ELF-1 (cell line): ENCODE results near the gene HPCA.
"Not testable (repeated sequence)": the region's sequence is repeated elsewhere in the genome, so short reads cannot be mapped to it uniquely, and the experiment has no call there.

Source experiments
- DNase-seq: peaks from one replicate; pipeline ENCODE4 v3.0.0-alpha.2; 2016; ENCODE audit warnings: low read depth, low spot score

The HPCA gene

DNA sequence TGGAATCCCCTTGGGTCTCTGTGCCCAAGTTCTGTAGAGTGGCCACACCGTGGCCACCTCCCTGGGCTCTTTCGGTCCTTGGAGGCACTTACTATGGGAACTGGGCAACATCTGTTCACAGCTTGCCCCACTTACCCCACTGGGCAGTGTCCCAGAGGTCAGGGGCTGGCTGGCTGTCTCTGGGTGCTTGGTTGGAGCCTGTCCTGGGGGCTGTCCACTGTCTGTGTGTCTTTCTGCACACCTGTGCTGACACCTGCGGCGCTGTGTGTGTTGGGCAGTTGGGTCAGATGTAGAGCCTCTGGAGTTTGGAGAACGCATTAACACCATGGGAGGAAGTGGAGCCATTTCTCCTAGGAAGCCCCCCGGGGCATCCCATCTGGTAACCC lies 16.2 kb downstream of the HPCA start:
- DNase-seq, result no peak

DNA sequence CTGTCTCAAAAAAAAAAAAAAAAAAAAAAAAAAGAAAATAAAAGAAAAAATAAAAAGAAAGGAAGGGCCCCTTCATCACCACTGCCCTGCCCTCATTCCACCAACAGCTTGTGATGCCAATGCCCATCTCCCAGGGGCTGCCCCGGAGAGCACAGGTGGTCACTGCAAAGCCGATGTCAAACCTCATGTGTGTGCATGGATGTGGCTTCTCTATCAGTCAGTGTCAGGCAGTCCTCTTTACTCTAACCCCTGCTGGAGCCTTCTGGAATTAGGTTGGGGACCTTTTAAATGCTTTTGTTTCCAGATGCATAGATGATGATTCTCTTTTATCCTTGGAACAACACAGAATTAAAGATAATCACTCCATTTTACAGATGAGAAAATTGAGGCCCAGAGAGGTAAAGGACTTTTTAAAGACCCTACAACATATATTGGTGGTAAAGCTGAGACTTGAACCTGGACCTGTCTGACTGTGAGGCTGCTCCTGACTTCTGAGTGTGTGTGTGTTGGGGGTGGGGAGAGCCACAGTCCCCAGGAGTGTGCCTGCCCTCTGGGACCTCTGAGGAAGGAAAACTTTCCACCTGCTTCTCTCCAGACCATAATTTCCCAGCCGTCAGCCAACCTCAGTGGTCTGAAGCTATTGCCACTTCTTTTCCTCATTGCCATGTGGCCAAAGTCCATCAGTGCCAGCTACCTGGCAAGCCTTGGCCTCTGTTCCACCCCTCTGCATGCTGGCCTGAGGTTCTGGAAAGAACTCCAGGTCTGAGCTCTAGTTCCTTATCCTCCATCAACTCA lies 17.9 kb downstream of the HPCA start:
- DNase-seq, result no peak

DNA sequence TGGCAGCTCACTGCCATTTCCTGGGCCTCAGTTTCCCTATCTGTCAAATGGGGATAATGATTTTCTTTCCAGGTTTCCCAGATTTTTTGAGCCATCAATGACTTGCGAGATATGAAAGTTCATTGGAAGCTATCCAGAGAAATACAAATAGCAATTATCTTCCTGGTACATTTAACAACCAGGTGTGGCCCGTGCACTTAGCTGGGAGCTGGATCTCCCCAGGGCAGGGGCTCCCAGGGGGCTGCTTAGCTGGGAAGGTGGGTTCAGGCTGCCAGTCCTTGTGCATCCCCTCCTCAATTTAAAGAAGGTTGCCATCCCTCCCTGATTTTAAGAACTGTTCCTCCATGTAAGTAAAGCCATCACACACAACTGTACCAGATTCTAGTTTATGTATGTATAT lies 18.5 kb downstream of the HPCA start:
- DNase-seq, result no peak

DNA sequence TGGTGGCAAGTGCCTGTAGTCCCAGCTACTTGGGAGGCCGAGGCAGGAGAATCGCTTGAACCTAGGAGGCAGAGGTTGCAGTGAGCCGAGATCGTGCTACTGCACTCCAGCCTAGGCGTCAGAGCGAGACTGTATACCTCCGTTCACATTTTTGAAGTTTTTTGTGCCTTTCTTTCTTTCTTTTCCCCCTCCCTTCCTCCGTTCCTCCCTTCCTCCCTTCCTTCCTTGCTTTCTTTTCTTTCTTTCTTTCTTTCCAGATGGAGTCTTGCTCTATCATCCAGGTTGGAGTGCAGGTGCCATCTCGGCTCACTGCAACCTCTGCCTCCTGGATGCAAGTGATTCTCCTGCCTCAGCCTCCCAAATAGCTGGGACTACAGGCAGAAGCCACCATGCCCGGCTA lies 19.3 kb downstream of the HPCA start:
- not testable (repeated sequence) for DNase-seq

DNA sequence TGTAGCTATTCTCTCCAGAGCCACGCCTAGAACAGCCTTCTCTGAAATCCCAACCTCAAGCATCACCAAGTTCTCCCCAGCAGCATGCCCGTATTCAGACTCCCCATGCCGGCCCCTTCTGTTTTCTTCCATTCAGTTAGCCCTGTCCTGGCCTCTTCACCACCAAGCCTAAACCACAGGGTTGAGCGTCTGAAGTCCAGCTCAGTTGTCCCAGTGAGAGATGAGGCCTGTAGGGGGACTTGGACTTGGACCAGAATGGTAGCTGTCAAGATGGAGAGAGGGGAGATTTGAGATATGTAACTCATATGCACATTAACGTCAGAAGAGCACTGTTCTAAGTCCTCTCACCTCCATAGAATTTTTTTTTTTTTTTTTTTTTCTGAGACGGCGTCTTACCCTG lies 20.4 kb downstream of the HPCA start:
- DNase-seq, result no peak

DNA sequence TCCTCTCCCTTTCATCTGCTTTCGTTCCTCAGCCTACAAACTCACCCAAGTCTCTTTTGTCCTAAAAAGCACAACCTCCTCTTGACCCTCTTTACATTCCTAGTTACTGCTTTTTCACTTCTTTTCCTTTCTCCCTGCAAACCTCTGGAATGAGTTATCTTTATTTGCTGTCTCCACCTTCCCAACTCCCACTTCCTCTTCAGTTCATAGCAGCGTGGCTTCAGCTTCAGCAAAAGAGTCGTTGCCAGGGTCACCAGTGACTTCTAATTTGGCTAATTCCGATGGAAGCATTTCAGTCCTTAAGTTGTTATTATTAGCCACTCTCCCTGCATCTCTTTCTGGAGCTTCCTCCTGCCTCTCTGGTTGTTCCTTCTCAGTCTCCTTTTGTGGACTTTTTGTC lies 21.1 kb downstream of the HPCA start:
- no peak for DNase-seq

- DNase-seq, result no peak
Observed at GRCh38 chr1:32910319-32910718, 24.0 kb downstream of the HPCA start.

DNA sequence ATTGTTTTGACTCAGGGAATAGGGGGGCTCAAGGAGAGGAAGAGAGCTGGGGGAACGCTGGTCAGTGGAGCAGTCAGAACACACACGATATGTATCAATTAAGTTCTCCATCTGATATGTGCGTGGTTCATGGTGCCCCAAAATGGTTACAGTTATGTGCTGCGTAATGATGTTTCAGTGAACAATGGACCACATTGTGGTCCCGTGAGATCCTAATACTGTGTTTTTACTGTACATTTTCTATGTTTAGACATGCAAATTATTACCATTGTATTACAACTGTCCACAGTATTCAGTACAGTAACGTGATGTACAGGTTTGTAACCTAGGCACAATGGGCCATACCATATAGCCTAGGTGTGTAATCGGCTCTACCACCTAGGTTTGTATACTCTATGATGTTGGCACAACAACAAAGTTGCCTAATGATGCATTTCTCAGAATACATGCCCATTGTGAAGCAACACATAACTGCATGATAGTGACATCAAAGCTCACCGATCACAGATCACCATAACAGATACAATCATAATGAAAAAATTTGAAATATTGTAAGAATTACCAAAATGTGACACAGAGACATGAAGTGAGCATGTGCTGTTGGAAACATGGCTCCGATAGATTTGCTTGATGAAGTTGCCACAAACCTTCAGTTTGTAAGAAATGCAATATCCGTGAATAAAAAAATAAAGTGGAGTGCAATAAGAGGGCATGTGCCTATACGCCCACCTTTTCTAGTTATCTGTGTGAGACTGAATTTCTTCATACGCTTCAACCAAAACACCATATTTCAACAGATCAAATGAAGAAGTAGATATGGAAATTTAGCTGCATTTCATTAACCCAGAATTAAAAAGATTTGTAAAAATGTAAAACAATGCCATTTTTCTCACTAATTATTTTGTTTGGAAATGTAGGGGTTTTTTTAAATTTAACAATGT lies 29.7 kb downstream of the HPCA start:
- no peak for DNase-seq

DNA sequence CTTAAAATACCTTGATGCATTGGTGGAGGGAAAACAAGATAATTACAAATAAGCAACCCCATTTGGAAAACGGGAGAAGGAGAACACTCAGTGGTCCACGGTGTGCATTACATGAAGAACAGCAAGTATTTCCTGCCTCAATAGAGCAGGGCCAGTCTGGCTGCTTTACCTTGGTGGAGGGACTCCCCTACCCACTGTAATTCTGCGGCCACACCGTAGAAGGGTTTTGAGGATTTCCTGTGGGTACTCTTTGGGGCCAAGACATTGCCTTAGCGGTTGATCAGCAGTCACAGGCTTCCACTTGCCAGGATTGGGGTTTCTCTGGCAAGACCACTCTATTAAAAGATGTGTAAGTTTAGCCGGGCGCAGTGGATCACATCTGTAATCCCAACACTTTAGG lies 31.2 kb downstream of the HPCA start:
- DNase-seq, result no peak

DNA sequence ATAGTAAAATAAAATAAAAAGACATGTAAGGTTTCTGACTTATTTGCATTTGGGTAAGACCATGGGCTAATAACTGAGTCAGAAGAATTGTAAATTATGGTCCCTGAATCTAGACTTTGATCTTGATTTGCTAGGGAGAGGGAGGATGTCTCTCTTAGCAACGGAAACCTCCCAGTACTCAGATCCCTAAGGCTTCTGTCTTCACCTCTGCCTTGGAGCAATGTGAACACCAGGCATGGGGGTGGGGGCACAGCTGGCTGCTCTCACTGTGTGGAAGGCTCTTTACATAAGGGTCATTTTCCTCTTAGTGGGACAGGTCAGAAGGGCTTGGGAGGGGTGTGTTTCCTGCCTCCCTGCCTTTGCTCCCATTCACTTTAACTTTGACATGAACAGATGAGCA lies 31.9 kb downstream of the HPCA start:
- DNase-seq, result no peak

GRCh38 chr1:32919811-32920733 lies 33.8 kb downstream of the HPCA start:
- no peak for DNase-seq

DNA sequence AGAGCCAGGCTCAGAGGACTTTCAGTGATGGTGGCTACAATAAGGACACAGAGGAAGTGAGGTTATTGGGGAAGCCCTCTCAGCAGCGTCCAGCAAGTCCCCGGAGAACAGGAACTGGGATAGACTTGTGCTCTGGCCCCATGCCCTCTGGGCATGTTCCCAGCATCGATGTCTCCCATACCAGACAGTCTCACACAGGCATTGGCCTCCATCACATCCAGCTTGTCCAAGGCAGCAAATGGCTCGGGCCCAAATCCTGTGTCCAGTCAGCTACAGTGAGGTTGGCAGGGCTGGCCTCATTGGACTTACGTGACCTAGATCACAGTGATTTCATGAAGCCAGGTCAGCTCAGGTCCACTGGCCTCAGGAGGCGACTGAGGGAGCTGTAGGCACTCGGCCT lies 34.5 kb downstream of the HPCA start:
- DNase-seq, result peak; percentile 23

DNA sequence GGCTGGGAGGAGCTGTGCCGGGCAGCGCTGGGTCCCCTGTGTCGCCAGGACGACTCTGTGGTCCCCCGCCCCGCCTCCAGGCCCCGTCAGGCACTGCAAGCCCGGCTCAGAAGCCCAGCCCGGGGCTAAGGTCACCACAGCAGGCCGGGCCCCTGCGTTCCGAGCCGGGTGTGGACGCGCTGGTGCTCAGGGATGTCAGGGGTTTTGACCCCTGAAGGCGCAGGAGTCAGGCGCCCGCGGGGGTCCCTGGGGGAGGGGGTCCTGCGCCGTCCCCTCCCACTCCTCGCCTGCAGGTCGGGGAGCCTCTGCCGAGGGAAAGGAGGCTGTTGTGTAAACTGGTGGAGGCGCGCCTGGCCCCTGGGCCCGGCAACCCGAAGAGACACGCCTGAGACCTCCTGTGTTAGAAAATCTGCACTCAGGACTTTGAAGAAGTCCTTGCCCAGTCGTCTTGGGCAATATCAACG lies 38.6 kb downstream of the HPCA start:
- DNase-seq, result peak; percentile 76

- peak; percentile 83 for DNase-seq
Observed at GRCh38 chr1:32925403-32926162, 39.3 kb downstream of the HPCA start.

- DNase-seq, result peak; percentile 50
Observed at GRCh38 chr1:32926562-32926961, 40.3 kb downstream of the HPCA start.

GRCh38 chr1:32927441-32927840 lies 41.1 kb downstream of the HPCA start:
- no peak for DNase-seq

DNA sequence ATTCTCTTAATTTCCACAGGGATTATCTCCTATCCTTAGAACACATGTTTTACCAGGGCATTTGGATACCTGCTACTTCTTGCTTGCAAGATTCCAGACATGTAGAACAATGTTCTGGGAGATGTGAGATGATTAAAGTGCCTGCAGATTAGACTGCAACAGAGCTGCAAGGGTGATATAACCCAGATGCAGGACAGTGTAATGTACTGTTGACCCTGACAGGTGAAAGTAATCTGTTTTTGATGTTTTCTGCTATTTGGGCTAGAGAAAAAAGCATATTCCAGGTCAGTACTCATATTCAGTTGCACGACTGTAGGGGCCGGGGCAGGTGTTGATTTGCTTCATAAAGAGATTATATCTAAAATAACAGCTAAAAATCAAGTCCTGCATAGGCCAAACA lies 42.0 kb downstream of the HPCA start:
- no peak for DNase-seq

DNA sequence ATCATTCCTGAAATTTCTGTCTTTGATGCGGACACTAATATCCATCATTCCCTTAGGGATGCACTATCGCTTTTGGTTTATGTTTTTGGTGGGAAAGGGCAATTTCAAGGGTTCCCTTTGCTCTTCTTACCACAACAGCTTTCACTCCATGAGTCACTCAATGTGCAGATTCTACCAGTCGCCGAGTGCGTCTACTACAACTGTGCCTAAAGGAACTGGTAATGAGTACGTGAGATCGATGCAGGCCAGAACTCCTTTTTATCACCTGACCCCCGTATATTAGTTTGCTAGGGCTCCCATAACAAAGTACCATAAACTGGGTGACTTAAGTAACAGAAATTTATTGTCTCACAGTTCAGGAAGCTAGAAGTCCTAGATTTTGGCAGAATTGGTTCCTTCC lies 42.4 kb downstream of the HPCA start:
- no peak for DNase-seq

- no peak for DNase-seq
Observed at GRCh38 chr1:32929366-32929765, 43.1 kb downstream of the HPCA start.

GRCh38 chr1:32931760-32932159 lies 45.5 kb downstream of the HPCA start:
- DNase-seq, result no peak
